CD4-positive, alpha-beta T cell treated with Interferon gamma for 1 hour (primary cell): ENCODE data around the gene OR2T10.
"Not testable (repeated sequence)": the region's sequence is repeated elsewhere in the genome, so short reads cannot be mapped to it uniquely, and the experiment has no call there.

Source experiments
- DNase-seq: peaks from one replicate; pipeline ENCODE4 v3.0.0-alpha.2; 2020

The OR2T10 gene, protein sequence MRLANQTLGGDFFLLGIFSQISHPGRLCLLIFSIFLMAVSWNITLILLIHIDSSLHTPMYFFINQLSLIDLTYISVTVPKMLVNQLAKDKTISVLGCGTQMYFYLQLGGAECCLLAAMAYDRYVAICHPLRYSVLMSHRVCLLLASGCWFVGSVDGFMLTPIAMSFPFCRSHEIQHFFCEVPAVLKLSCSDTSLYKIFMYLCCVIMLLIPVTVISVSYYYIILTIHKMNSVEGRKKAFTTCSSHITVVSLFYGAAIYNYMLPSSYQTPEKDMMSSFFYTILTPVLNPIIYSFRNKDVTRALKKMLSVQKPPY

DNA sequence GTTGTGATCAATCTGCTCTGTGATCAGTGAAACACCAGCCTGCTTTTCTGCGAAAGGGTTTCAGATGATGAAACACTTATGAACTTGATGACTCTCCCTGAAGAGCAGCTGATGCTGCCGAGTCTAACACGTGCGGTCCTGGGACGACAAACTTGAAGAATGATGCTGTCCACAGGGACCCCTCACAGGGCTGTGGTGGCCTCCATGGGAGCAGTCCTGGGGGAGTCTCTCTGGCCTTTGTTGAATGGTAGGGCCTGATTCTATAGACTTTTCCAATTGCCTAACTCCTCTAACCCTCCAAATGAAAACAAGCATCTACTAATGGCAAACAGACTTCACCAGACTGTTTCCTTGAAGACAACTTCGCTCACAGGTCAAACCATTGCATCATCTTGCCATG, at the start of gene OR2T10:
TSS of gene OR2T10 (minus strand) at position 112 of the 400 bp plus-strand sequence. CDS start 3,932 bp downstream, outside the sequence.
- DNase-seq = no peak

DNA sequence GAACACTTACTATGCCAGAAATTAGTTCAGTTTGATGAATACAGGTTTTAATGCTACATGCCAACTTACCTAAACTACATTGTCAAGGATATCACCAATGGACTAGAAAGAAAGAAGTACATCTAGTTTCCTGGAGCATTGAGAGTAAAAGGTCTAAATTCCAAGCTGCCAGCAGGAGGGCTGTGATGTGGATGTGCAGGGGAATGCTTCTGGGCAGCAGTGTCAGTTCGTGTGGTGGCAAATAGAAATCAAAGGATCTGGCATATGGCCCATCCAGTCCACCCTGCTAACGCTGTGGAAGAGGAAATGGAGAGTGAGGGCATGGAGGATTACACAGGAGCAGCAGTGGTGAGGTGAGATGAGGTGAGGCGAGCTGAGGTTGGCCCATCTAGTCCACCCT, 47.7 kb upstream of the OR2T10 start, which contains the start of gene OR2T35:
TSS of gene OR2T35 (minus strand) at position 101 of the 400 bp plus-strand sequence. CDS start 6,020 bp downstream, outside the sequence.
- DNase-seq = not testable (repeated sequence)

DNA sequence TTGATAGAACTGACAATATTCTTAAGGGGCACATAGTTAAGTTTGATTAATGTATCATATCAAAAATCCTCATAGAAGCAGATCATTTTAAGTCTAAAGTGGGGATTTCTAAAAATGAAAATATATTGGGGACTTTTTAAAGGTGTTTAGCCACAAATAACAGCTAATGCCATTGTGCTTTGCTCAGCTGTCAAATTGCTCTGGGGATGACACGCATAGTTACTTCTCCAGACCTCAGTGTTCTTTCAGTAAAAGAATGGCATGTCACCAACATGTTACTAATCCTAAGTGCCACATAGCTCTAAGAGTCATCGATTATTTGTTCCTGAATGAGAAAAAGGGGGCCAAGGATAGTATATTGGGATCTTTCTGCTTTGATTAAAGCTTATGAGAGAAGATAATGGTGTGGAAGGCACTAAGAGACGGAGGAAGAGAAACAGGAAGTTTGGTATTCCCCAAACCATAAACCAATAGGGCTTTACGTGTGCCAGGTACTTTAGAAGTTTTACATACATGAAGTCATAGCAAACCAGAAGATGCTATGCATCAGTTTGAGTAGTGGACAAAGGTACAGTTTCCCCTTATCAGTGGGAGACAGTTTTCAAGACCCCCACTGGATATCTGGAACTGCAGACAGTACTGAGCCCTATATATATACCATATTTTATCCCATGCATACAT, 45.6 kb upstream of the OR2T10 start:
- not testable (repeated sequence) for DNase-seq

DNA sequence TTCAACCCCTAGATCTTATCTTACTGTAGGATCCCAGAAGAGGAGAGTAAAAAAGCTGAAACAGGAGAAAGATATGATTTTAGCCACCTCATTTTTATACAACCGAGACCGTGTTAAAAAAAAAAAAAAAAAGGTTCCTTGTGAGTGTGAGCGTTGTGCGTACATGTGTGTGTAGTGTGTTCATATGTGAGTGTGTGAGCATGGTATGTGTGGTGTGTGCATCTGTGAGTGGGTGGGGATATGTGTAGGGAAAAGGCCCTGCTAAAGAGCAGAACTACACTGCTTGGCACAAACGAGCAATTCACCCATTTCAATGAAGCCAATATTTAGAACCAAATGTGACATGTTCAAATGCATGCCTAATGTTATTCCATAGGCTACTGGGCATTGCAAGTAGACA, 44.1 kb upstream of the OR2T10 start:
- DNase-seq = not testable (repeated sequence)

DNA sequence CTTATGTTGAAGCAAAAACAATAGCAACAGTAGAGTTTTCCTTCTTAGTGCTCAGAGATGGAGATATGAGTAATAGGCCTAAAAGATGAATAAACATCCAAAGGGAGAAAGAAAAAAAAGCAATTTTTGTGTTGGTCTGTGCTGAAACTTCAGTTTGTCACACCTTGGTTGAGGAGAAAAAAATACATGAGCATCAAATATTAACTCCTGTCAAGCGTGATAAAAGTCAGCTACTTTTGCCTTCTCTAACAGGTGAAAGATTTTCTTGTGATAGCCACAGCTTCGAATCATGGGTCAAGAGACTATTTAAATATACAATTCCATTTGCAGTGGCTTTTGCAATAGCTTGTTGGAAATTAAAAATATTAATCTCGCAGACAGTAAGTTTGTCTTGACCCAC, 43.4 kb upstream of the OR2T10 start:
- not testable (repeated sequence) for DNase-seq

DNA sequence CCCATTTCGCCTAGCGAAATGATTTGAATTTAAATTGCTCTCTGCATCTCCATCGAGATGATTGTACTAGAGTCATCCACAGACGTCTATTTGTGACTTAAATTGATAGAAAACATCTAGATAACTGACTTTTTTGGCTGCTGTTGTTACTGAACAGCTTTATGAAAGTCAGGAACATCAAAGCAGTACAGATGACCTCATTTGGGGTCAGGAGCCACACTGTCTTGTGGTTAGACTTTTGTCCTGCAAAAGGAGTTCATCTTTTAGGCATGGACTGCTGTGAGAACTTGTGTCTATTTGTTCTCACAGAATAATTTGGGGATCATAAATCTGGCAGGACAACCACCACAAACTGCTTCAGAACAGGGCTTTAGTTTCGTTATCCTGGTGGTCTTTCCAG, 42.2 kb upstream of the OR2T10 start:
- not testable (repeated sequence) for DNase-seq

DNA sequence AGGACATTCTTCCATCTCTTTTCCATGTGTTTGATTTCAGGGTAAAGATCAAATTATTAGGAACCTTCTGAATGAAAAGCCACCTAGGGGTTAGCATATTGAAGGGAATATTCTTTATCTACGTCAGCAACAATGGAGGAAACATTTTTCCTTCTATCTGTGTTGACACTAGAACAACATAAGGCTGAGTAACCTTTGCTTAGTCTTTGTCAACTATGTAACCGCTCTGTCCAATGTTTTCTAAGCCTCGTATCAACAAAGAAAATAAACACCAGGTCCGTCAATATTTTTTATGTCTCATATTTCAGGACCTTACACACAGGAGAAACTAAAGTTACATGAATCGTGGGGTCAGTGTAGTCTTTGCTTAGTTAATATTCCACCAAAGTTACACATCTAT, 39.1 kb upstream of the OR2T10 start:
- DNase-seq = not testable (repeated sequence)

DNA sequence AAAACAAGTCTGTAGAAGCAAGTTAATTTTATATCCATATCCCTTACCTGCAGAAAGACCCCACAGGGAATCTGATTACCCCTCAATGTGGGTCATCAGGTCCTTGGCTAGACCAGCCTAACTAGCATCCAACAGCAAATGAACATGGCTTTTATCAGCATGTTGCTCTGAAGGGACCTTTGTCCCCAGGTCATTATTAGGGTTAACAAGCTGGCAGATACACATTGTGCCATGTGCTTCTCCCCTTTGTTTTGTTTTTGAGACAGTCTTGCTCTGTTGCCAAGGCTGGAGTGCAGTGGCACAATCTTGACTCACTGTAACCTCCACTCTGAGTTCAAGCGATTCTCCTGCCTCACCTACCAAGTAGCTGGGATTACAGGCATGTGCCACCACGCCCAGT, 37.5 kb upstream of the OR2T10 start, which contains the start of gene OR2T11:
TSS of gene OR2T11 (minus strand) at position 101 of the 400 bp plus-strand sequence. CDS start 7,963 bp downstream, outside the sequence.
- DNase-seq = not testable (repeated sequence)

DNA sequence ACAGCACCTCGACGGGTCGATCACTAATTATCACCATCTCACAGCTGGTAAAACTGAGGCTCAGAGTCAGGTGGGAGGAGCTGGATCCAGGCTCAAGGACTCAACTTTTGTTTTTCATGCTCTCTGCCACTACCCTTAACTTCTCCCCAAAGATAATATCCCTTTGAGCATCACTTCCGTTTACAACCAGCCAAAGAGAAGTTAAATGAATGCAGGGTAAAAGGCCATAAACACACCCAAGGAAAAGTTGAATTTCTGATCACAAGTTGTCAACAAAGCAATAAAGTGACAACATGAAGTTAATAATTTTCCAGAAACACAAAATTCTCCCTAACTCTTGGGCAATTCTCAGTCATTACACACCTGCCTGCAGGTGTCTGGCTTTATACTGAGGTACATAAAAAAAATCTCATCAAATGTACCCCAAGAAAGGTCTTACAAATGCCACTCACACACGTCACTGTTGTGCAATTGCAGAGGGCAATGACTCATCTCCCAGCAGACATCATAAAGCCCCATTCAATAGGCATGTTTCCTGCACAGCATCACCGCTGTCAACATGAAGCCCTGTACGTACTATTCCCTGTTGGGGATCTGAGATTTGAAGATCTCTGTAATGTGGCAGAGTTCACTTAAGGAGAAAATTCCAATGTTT, 34.0 kb upstream of the OR2T10 start:
- no peak for DNase-seq

DNA sequence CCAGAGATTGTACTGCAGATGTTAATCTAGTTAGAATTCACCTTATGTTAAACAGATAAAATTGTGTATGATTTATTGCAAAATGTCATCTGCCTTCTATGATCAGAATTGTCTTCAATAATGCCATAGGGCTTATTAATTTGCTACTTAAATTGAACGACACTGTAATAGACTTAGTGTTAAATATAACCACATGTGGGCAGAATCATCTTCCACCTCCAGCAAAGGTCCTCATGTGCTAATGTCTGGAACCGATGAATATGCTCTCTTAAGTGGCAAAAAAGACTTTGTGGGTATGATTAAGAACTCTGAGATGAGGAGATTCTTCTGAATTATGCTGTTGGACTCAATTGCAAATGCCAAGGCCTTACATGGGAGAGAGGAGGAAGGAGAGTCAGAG, 33.1 kb upstream of the OR2T10 start:
- no peak for DNase-seq

DNA sequence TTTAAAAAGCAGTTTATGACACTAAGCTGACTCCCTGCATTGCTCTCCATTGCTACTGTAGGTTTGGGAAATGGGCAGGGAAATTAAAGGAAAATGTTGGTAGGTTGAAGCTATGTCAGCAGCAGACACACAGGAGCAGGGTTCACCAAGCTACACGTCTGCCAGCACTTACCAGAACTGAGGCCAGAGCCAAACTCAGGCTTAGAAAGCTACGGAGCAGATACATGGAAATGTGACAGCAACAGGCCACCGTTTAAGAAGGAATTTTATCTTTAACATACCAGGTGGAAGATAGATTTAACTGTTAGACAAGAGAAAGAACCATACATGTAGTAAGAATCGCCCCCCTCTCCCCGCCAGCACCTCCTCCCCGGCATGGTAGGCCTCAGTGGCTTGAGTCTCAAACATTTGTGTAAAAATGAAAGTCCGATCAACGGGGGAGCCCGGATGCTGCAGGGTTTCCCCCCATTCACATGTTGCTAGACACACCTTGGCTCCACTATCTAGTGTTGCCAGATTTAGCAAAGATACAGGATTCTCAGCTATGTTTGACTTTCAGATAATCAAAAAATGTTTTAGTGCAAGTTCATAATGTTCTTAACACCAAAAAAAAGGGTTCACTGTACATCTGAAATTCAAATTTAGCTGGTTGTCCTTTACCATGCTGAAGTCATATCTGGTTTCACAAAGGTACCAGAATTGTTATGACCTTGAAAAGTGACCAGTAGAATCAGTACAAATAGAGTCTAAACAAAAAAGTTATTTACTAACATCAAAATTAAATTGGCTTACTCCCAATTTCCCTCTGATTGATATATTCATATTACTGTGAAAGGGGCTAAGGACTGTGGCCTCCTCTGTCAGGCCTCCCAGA, 30.7 kb upstream of the OR2T10 start:
- no peak for DNase-seq

DNA sequence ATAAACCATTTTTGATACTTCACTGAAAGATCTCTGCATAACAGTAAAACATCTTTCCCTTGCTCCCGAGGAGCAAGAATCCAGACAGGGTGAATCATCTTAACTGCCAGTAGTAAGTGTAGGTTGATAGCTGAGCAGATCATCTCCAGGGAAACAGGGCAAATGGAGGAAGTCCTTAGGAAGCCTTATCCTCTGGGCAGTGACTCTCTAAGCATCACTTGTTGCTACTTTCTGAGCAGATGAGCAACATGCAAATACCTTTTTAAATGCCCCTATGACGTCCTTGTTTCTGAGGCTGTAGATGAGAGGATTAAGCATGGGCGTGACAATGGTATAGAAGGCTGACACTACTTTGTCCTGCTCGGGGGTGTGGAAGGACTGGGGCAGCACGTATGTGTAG, 28.5 kb upstream of the OR2T10 start:
- DNase-seq = no peak

DNA sequence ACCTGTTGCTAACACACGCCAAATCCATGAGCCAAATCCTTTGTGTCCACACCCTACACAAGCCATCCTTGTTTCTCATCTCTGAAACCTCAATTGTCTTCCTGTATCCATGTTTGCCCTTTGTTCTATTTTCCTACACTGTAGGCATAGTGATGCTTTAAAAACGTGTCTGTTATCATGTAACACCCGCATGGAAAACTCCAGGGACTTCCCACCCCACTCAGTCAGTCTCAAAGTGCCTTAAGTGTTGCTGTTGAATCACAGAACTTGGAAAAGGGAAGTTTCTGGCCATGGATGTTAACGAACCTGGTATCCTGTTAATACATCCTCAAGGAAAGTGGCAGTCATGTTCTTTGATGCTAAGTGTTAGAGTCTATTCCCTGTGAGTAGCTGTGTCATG, 27.7 kb upstream of the OR2T10 start:
- DNase-seq = no peak

DNA sequence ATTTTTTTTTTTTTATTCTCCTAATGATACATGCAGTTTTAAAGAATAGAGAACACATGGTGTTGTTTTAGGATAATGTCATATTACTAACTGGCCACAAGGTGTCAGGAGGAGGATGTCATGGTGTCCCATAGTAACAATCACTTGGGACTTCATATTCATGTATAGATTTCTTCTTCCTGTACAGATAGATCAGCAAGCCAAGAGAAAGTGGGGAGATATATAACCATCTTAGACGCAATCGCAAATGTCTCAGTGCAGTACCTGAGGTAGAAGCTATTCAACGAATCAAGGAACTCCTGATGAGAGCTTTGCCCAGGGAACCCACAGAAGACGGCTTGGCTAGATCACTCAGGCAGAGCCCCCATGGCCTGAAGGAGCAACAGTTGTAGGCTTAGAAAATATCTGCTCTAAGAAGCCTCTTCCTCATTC, 25.1 kb upstream of the OR2T10 start:
- no peak for DNase-seq

DNA sequence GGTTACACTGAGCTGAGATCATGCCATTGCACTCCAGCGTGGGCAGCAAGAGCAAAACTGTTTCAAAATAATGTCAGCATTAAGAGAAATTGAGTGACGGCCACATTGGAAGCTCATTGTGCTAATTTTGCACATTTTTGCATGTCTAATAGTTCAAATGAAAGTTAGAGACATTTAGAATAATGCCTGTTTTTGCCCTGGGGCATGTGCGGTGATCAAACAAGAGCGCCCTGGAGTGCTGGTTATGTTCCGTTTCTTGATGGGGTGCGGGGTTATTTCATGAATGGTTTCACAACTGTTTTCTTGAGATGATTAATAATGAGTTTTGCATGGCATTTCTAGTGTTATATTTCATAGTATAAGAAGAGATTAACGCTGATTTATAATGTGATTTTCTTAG, 24.3 kb upstream of the OR2T10 start:
- DNase-seq = no peak

DNA sequence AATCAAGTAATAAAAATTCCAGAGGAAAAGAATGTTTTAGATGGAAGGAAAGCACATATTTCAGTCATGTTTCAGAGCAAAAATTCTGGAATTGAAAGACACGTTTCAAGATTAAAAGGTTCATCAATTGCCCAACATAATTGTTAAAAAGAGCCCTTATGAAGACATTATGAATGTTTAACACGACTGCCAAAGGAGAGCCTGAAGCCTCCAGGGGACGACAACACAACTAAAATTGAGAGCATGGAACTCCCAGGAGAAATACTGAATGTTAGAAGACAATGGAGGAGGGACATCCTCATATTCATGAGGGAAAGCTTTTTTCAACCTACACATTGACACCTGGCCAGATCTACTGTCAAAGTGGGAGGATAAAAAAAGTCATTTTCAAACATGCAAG, 21.4 kb upstream of the OR2T10 start:
- DNase-seq = peak; percentile 4

DNA sequence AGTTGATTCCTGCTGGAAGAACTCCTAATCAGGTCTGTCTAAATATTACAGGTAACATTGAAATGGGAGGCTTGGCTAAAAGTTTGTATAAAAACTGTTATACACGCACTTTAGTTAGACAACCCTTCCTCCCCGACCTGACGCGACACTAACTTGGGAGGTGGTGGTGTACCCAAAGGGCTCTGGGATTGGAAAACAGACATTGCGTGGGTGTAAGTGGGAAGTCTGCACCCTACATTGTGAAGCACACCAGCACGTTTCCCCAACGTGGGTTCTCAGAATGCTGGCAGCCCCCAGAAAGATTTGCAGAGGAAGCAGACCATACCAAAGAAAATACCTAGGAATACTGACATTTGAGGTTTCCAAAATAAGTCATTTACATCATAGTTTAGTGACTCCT, 20.6 kb upstream of the OR2T10 start:
- no peak for DNase-seq

DNA sequence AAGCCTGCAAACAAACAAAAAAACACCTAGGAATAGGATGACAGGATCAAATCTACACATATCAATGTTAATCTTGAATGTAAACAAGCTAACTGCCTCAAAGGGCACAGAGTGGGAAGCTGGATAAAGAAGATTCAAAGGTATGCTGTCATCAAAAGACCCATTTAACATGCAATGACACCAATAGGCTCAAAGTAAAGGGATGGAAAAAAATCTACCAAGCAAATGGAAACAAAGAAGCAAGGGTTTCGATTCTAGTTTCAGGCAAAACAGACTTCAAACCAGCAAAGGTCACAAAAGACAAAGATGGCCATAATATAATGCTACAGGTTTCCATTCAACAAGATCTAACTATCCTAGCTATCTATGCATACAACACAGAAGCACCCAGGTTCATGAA, 16.2 kb upstream of the OR2T10 start:
- no peak for DNase-seq

DNA sequence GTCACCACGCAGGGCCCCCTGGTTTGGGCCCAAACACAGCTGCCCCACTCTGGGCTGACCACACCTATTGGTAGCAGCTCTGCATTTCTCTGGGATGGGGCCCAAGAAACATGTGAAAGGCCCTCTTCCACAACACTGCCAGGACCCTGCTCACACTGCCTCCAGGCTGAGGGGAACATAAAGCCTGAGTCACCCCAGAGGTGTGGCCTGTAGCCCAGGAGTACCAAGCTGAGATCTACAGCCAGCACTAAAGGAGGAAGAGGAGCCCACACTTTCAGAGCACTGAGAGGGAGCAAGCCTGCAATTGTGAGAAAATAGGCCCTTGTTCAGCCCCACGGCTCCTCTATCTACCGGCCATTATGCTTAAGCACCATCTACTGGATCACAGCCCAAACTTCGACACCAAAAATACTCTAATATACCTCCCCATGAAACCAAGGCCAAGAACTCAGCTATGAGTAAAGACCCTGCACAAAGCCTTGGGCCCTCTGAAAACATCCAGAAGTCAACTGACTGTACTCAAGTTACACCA, 14.4 kb upstream of the OR2T10 start:
- no peak for DNase-seq

DNA sequence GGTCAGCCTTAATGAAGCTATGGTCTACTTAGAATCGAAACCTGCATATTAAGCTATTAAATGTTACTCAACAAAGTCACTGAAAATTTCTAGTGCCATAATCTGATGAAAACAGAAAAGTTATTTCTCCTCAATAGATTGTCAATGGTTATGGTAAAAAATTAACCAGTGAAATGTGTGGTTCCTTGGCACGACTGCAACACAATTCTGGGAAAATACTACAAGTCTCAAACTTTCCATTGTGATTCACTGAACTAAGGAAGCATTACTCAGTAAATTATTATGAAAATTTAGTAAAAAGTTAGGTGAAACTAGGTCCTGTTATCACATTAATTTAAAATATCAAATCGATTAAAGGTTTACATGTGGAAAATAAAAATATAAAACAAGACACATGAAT, 12.8 kb upstream of the OR2T10 start:
- DNase-seq = no peak

DNA sequence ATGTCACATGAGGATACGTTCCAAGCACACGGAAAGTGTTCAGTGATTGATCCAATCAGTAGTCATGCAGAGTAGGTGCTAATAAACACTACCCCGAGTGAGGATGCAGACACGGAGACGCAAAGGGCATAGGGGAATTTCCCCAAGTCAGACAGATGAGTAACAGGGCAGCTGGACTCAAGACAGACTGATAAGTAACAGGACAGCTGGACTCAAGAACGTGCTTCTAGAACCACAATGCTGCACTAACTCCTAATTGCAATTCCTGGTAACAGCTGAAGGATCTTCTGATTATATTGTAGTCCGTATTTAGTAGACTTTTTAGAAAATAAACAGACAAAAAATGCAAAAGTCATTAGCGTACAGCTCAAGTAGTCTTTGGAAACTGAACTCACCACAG, 1.9 kb upstream of the OR2T10 start:
- no peak for DNase-seq

DNA sequence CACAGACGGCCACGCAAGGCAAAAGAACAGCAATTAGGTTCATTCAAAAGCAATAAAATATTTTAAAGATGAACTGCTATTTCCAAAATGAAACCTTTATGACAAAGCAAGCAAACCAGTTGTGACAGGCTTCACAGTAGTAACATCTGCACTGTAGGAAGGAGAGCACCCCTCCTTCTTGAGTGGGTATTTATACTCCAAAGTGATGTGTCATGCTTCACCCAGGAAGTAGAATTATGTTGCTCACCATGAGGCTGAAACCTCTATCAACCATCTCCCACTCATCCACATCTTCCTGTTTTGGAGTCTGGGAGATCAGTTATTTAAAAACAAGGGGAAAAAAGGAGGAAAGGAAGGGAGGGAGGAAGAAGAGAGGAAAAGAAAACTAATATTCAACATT, 885 bp downstream of the OR2T10 start:
- no peak for DNase-seq
